Upper lobe of left lung (tissue), 6 donors: ENCODE results near the gene DUS1L. TPM values are rescaled to one million over a fixed set of nuclear protein-coding genes. Genes with fewer than 3 reads are reported as not detected.

Experiments used
- ATAC-seq, 2 donors: fragments of 200-7000 bp; cut with Tn5 transposase; one replicate each; pipeline ENCODE4 v1.9.1; 2022; ENCODE audit warnings: mild to moderate bottlenecking in 2 of 2, moderate library complexity in 2 of 2; ENCODE audit not compliant: low FRiP score in 2 of 2
- DNase-seq, 2 donors: peaks; one replicate each; pipeline ENCODE4 v3.0.0-alpha.2; 2019 to 2020
- H3K27ac ChIP-seq, 4 donors: fragments of 200-600 bp; sonication (generic); one replicate each; pipeline ENCODE4 v1.5.1; 2016 to 2019
- H3K27me3 ChIP-seq, 4 donors: fragments of 200-600 bp; sonication (generic); one replicate each; pipeline ENCODE4 v1.5.1; 2017 to 2019
- H3K36me3 ChIP-seq, 4 donors: fragments of 200-600 bp; sonication (generic); one replicate each; pipeline ENCODE4 v1.5.1; 2016 to 2019
- H3K4me1 ChIP-seq, 4 donors: fragments of 200-600 bp; sonication (generic); one replicate each; pipeline ENCODE4 v1.5.1; 2018 to 2019
- H3K4me3 ChIP-seq, 4 donors: fragments of 200-600 bp; sonication (generic); one replicate each; pipeline ENCODE4 v1.5.1; 2017 to 2019; ENCODE audit warnings: mild to moderate bottlenecking in 2 of 4, moderate library complexity in 1 of 4
- H3K9me3 ChIP-seq, 4 donors: fragments of 200-600 bp; sonication (generic); one replicate each; pipeline ENCODE4 v1.5.1; 2018 to 2019
- EP300 ChIP-seq, 4 donors: sonication (generic); formaldehyde crosslinking; IDR thresholded peaks; one replicate each; pipeline ENCODE4 v1.5.1; 2017; ENCODE audit warnings: antibody characterized with exemption in 4 of 4, control low read depth in 2 of 4
- POLR2A ChIP-seq, 4 donors: fragments of 450-650 bp; IDR thresholded peaks; one replicate each; pipeline ENCODE4 v1.5.1; 2016 to 2017; ENCODE audit warnings: antibody characterized with exemption in 4 of 4, mild to moderate bottlenecking in 2 of 4
- POLR2AphosphoS5 ChIP-seq, 2 donors: sonication (generic); formaldehyde crosslinking; IDR thresholded peaks; one replicate each; pipeline ENCODE4 v1.5.1; 2017; ENCODE audit warnings: antibody characterized with exemption in 2 of 2
- WGBS, 2 donors: methylation state at CpG; one replicate each; pipeline ENCODE4 v1.1.5; 2017 to 2018; 5-methylcytosine and 5-hydroxymethylcytosine counted together
- total RNA-seq, 6 donors: library from RNA; depleted of rRNA in 4 of 6; stranded (reverse); fragments of >200 nt in 4 of 6; gene quantifications; one replicate each; pipeline versions ENCODE4 v1.1.0 to v1.2.1, GENCODE V29; 2016 to 2021
- TF ChIP-seq, protein P1 (sequence below), 6 experiments: fragments of 450-650 bp in 4 of 6; fragments of 200-600 bp in 2 of 6; sonication (generic) in 2 of 6; IDR thresholded peaks; one replicate each; pipeline ENCODE4 v1.5.1; 2016 to 2019; ENCODE audit warnings: antibody characterized with exemption in 6 of 6
- donor health status: DM: no; HTN: no; CAD: no; lungs with moderate emphysema.
- donor health status: DM: no; HTN: yes; CAD: no; lungs with severe emphysema.

The DUS1L gene
- total RNA-seq, 6 donors from 2014 or later, result 53.5 to 183 (median 106) TPM

DNA sequence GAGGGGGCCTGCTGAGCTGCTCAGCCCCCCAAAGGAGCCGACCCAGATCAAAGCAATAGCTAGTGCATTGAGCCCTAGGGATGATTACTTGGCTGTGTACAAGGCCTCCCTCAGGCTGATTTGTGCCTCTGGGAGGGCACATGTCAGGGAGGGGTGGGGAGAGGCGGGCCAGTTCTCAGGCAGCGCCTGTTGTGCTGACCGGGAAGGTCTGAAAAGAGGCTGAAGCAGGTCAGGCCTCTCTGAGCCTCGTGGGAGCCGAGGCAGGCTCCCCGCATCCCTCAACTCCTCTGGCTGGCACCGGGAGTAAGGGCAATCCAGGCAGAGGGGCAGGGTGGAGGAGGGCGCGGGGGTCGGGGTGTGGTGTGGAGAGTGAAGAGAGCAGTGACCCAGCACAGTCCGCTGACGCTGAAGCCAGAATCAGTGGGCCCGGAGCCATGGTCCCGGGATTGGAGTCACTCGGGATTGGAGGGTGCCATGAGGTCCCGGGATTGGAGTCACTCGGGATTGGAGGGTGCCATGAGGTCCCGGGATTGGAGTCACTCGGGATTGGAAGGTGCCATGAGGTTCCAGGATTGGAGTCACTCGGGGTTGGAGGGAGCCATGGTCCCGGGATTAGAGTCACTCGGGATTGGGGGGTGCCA lies 31.1 kb downstream of the DUS1L start:
- Histone ChIP-seq H3K27ac (no peak overlapping the region), H3K9me3 (no peaks in the 10 kb centered on the region), H3K27me3 (peaks cover 0 to 5% (median 1%) of the 10 kb centered on the region in 4 donors), H3K36me3 (peaks cover 0 to 13% (median 0%) of the 10 kb centered on the region in 4 donors), H3K4me3 (no peak overlapping the region), H3K4me1 (peaks cover 32 to 52% (median 40%) of the 10 kb centered on the region in 4 donors)
- no peak for TF ChIP-seq EP300 (IDR thresholded peaks at IDR 0.05)
- no peak for TF ChIP-seq POLR2AphosphoS5 (IDR thresholded peaks at IDR 0.05)
- TF ChIP-seq, protein P1, sequence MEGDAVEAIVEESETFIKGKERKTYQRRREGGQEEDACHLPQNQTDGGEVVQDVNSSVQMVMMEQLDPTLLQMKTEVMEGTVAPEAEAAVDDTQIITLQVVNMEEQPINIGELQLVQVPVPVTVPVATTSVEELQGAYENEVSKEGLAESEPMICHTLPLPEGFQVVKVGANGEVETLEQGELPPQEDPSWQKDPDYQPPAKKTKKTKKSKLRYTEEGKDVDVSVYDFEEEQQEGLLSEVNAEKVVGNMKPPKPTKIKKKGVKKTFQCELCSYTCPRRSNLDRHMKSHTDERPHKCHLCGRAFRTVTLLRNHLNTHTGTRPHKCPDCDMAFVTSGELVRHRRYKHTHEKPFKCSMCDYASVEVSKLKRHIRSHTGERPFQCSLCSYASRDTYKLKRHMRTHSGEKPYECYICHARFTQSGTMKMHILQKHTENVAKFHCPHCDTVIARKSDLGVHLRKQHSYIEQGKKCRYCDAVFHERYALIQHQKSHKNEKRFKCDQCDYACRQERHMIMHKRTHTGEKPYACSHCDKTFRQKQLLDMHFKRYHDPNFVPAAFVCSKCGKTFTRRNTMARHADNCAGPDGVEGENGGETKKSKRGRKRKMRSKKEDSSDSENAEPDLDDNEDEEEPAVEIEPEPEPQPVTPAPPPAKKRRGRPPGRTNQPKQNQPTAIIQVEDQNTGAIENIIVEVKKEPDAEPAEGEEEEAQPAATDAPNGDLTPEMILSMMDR (IDR thresholded peaks at IDR 0.05), result no peak
- TF ChIP-seq POLR2A (IDR thresholded peaks at IDR 0.05), result no peak
- DNase-seq (peak in 1 of 2 donors; percentile 66), ATAC-seq (no peak)
- 85 to 91% methylated on average over 21 to 23 of the region's 23 CpGs for WGBS, 2 donors

DNA sequence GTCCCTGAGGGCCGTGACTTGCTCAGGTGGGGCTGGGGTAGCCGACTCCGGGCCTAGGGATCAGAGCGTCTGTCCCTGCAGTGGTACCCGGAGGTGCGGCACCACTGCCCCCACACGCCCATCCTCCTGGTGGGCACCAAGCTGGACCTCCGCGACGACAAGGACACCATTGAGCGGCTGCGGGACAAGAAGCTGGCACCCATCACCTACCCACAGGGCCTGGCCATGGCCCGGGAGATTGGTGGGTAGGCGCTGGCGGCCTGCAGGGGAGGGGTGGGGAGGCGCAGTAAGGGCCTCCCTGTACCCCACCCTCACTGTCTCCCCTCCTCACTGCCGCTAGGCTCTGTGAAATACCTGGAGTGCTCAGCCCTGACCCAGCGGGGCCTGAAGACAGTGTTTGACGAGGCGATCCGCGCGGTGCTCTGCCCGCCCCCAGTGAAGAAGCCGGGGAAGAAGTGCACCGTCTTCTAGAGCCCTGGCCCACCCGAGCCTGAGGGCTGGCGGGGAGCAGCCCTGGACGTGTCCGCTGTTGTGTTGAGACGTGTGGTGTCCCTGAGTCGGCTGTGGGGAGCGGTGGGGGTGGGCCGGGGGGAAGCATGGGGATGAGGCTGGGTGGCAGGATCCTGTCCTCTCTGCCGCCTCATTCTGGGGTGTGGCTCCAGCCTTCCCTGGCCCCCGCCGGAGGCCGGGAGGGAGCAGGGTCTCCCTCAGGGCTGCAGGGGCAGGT lies 32.1 kb downstream of the DUS1L start:
- Histone ChIP-seq H3K27ac (no peak overlapping the region), H3K4me1 (peaks cover 32 to 52% (median 39%) of the 10 kb centered on the region in 4 donors), H3K36me3 (peaks cover 0 to 13% (median 1%) of the 10 kb centered on the region in 4 donors), H3K4me3 (no peak overlapping the region), H3K9me3 (no peaks in the 10 kb centered on the region), H3K27me3 (peaks cover 0 to 5% (median 1%) of the 10 kb centered on the region in 4 donors)
- DNase-seq (peak in 1 of 2 donors; percentile 71), ATAC-seq (no peak)
- 92 to 95% methylated on average over 26 to 37 of the region's 38 CpGs for WGBS, 2 donors
- no peak for TF ChIP-seq POLR2AphosphoS5 (IDR thresholded peaks at IDR 0.05)
- no peak for TF ChIP-seq EP300 (IDR thresholded peaks at IDR 0.05)
- TF ChIP-seq, protein P1 (IDR thresholded peaks at IDR 0.05), result no peak
- TF ChIP-seq POLR2A (IDR thresholded peaks at IDR 0.05), result no peak

DNA sequence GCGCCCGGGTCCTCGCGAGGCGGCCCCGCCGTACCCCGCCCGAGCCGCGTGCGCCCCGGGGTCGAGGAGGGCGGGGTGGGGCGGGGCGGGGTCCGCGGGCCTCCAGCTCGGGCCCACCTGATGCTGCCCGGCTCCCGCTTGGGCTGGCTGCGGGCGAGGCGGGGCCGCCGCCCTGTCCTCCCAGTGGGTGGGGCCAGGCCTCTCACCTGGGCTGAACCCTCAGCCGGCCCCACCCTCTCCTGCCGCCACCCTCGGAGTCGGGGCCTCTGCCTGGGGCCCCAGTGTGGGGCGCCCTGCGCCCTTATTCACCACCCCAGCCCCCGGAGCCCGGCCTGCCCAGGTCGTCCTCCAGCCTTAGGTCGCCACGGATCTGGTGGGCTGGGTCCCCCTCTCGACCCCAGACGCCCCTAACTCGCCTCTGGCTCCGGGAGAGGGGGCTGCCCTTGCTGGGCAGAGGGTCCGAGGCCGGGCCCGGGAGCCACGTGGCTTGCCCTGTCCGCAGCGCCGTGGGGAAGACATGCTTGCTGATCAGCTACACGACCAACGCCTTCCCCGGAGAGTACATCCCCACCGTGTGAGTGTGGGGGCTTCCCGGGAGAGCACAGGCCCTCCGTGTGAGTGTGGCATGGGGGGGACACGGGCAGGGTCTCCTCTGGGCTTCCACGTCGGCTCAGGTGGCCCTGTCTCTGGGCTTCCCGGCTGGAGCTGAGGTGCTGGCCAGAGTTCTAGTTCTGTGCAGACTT lies 33.5 kb downstream of the DUS1L start:
- Histone ChIP-seq H3K27ac (no peak overlapping the region), H3K36me3 (peaks cover 0 to 13% (median 4%) of the 10 kb centered on the region in 4 donors), H3K4me1 (peaks cover 29 to 41% (median 35%) of the 10 kb centered on the region in 4 donors), H3K27me3 (peaks cover 0 to 5% (median 1%) of the 10 kb centered on the region in 4 donors), H3K4me3 (peak overlapping the region in 3 of 4 donors; percentile 47 to 60 (median 54)), H3K9me3 (no peaks in the 10 kb centered on the region)
- DNase-seq (peak; percentile 74 to 88), ATAC-seq (peak in 1 of 2 donors; percentile 2)
- WGBS, 2 donors, result 3 to 22% methylated on average over 8 to 31 of the region's 59 CpGs
- no peak for TF ChIP-seq POLR2AphosphoS5 (IDR thresholded peaks at IDR 0.05)
- no peak for TF ChIP-seq POLR2A (IDR thresholded peaks at IDR 0.05)
- TF ChIP-seq, protein P1 (IDR thresholded peaks at IDR 0.05), result no peak
- no peak for TF ChIP-seq EP300 (IDR thresholded peaks at IDR 0.05)

DNA sequence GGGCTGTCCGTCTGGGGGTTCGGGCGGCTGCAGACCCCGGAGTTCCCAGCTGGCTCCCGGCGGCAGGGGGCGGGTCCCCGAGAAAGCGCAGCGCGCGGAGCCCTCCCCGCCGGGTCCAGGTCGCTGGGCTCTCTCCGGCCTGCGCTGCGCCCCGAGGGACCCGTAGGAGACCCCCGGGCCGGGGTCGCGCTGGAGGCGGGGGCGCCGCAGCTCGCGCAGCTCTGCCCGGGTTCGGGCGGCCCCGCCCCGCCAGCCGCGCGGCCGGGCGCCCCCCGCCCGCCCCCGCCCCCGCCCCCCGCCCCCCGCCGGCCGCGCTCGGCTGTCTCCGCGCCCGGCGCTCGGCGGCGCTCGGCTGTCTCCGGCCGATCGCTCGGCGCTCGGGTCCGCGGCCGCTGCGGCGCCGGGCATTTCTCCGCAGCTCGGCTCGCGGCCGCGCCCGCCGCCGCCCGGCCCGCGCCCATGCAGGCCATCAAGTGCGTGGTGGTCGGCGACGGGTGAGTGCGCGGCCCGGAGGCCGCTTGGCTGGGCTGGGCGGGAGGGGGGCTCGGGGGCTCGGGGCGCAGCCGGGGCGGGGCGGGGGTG lies 34.2 kb downstream of the DUS1L start, which contains the start of gene RAC3:
RAC3 (plus strand) TSS at position 376 of the 582 bp plus-strand sequence; CDS start at position 460, 84 bp downstream.
- Histone ChIP-seq H3K27ac (peak within 1 kb of the TSS in 3 of 4 donors; percentile 19 to 74 (median 68)), H3K4me1 (peaks cover 23 to 35% (median 30%) of the 10 kb centered on the region in 4 donors), H3K27me3 (peaks cover 0 to 5% (median 1%) of the 10 kb centered on the region in 4 donors), H3K36me3 (peaks cover 0 to 13% (median 4%) of the 10 kb centered on the region in 4 donors), H3K4me3 (peak within 1 kb of the TSS; percentile 41 to 61 (median 57)), H3K9me3 (no peaks in the 10 kb centered on the region)
- peak in 1 of 2 donors; percentile 85 for DNase-seq
- TF ChIP-seq EP300 (IDR thresholded peaks at IDR 0.05) (no peak), POLR2AphosphoS5 (IDR thresholded peaks at IDR 0.05) (no peak), POLR2A (IDR thresholded peaks at IDR 0.05) (no peak)
- TF ChIP-seq, protein P1 (IDR thresholded peaks at IDR 0.05), result no peak
- WGBS, 2 donors, result no CpG with 5 or more reads among the region's 96 CpGs
- no peak for ATAC-seq
